GM12873 (cell line): Measurements from ENCODE around the gene GRK1.

Experiments used
- TF ChIP-seq, protein P1 (sequence below): IDR thresholded peaks from 2 replicates; pipeline ENCODE4 v1.5.1; 2012; ENCODE audit warnings: low read depth, mild to moderate bottlenecking, moderate library complexity, low read length, control low read depth; ENCODE audit not compliant: insufficient read depth; ENCODE audit errors: missing control alignments

Gene GRK1

DNA sequence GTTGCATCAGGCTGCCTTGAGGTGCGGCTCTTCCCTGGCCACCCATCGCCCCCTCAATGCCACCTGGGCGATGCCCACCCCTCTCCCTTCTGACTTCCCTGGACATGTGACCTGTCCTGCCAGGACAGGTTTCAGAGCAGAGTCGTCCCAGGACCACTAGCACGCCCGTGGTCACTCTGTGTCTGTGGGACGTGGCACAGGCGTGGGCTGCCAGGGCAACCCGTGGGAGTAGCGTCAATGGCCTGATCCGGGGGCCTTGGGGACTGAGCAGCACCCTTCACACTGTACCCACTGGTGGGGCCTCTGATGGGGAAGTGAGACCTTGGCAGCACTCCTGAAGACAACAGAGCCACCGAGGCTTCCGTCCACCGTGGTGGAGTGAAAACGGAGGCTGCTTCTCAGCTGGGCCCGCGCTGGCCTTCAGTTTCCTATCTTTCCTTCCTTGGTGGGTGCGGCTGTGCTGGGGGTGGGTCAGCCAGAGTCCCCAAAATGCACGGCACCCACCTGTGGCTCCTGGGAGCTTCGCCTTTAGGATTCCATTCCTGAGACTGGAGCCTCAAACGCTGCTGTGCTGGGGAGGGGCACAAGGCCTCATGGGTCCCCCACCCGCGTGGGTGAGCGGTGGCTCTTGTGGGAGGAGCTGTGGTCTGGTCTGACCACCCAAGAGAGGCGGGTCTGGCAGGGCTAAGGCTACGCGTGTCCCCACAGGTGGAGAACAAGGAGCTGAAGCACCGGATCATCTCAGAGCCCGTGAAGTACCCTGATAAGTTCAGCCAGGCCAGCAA lies 65.3 kb downstream of the GRK1 start:
- TF ChIP-seq, protein P1, sequence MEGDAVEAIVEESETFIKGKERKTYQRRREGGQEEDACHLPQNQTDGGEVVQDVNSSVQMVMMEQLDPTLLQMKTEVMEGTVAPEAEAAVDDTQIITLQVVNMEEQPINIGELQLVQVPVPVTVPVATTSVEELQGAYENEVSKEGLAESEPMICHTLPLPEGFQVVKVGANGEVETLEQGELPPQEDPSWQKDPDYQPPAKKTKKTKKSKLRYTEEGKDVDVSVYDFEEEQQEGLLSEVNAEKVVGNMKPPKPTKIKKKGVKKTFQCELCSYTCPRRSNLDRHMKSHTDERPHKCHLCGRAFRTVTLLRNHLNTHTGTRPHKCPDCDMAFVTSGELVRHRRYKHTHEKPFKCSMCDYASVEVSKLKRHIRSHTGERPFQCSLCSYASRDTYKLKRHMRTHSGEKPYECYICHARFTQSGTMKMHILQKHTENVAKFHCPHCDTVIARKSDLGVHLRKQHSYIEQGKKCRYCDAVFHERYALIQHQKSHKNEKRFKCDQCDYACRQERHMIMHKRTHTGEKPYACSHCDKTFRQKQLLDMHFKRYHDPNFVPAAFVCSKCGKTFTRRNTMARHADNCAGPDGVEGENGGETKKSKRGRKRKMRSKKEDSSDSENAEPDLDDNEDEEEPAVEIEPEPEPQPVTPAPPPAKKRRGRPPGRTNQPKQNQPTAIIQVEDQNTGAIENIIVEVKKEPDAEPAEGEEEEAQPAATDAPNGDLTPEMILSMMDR = no peak

DNA sequence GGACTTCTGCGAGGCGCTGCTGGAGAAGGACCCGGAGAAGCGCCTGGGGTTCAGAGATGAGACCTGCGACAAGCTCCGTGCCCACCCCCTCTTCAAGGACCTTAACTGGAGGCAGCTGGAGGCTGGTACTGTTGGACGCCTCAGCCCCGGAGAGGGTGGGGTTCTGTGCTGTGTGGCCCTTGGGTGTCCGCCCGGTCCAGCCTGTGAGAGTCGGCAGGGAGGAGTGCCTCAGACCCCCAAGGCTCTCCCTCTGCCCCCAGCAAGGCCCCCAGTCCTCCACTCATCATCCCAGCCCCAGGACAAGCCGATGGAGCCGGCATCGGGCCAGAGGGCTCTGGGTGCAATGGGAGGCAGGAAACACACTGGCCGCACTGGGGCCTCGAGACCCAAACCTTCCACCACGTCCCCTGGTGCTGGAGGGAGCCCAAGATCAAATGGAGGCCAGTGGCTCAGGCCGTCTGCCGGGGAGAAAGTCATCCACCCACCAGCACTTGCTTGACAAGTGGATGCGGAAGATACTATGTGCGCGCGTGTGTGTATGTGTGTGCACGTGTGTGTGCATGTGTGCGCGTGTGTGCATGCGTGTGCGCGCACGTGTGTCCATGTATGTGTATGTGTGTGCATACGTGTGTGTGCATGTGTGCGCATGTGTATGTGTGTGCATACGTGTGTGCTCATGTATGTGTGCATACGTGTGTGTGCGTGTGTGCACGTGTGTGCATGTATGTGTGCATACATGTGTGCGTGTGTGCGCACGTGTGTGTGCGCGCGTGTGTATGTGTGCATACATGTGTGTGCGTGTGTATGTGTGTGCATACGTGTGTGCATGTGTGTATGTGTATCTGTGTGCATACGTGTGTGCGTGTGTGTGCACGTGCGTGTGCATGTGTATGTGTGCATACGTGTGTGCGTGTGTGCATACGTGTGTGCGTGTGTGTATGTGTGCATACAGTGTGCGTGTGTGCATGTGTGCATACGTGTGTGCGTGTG lies 66.2 kb downstream of the GRK1 start:
- TF ChIP-seq, protein P1 = no peak

DNA sequence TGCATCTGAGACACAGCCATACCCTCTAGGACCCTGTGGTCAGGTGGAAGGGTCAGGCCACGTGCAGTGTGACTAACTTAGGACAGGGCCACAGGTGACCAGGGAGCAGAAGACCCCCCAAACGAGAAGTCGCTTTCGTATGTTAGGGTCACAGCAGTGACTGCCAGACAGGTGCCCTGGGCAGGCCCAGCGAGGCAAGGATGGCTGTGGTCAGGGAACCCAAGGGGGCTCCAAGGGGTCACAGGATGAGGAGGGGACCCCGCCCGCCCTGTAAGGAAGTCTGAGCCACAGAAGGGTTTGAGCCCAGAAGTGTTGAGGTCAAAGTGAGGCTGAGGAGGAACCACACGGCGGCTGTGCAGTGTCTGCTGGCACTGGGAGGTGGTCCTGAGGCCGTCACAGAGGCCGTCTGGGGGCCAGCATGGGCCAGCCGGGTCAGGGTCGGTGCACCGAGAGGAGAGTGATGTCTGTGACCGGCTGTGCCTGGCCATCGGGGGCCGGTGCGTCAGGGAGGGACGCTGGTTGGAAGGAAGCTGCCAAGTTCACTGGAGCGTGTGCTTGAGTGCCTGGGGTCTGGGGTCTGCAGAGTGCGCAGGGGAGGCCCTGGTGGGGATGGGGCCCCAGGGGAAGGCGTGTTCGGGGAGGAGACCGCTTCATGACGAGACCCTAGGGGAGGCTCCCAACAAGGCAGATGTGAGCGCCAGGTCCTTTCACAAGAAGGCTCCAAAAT lies 67.2 kb downstream of the GRK1 start:
- TF ChIP-seq, protein P1 = no peak

DNA sequence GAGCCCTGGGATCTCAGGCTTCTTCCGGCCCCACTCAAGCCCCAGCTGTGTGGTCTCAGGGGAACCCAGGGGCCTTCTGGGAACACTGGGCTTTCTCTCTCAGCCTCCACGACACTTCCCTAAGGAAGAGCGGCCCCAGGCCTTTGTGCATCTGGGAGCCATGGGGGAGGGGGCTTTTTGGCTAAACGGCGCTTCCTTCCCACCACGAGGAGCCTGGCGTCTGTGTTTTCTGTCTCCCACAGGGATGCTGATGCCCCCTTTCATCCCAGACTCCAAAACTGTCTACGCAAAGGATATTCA lies 67.8 kb downstream of the GRK1 start:
- TF ChIP-seq, protein P1 = no peak

DNA sequence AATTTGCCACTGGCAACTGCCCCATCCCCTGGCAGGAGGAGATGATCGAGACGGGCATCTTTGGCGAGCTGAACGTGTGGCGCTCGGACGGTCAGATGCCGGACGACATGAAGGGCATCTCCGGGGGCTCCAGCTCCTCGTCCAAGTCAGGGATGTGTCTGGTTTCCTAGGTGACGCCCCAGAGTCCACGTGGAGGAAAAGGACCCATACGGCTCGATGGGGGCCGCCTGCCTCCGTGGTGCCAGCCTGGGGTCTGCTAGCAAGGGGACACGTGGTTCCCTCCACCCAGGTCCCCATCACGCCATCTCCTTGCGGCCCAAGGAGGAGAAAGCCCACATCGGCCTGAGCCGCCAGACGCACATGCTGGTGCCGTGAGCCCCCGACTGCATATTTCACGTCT lies 68.2 kb downstream of the GRK1 start:
- TF ChIP-seq, protein P1 = no peak

DNA sequence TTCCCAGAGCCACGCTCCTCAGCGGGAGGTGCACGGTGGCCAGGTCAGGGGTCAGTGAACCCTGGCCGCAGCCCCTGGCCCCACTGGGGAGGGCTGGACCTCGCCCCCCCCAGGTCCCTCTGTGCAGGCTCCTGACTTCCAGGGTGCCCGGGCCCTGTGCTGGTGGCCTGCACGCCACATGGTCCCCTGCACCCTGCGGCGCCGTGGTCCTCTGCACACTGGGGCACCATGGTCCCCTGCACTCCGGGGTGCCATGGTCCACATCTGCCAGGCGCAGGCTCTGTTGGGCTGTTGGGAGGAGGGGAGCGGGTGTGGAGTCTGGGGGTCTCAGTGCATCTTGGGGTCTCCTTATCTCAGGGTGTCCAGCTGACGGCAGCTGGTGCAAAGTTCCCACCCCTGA lies 68.7 kb downstream of the GRK1 start:
- TF ChIP-seq, protein P1 = no peak
